Stimulated activated naive CD4-positive, alpha-beta T cell treated with Interleukin-2 at 50 U/mL for 16 hours (primary cell): ENCODE data around the gene POLR2J.
"Not testable (repeated sequence)": the region's sequence is repeated elsewhere in the genome, so short reads cannot be mapped to it uniquely, and the experiment has no call there.

Experiments used
- DNase-seq: peaks from one replicate; lab custom pipeline; 2025; lab: John Stamatoyannopoulos, UW

The POLR2J gene

GRCh38 chr7:102494473-102495149 lies 15.9 kb upstream of the POLR2J start:
- DNase-seq = not testable (repeated sequence)

- not testable (repeated sequence) for DNase-seq
Observed at GRCh38 chr7:102494026-102494425, 15.3 kb upstream of the POLR2J start.

GRCh38 chr7:102493220-102493935 lies 14.7 kb upstream of the POLR2J start:
- not testable (repeated sequence) for DNase-seq

DNA sequence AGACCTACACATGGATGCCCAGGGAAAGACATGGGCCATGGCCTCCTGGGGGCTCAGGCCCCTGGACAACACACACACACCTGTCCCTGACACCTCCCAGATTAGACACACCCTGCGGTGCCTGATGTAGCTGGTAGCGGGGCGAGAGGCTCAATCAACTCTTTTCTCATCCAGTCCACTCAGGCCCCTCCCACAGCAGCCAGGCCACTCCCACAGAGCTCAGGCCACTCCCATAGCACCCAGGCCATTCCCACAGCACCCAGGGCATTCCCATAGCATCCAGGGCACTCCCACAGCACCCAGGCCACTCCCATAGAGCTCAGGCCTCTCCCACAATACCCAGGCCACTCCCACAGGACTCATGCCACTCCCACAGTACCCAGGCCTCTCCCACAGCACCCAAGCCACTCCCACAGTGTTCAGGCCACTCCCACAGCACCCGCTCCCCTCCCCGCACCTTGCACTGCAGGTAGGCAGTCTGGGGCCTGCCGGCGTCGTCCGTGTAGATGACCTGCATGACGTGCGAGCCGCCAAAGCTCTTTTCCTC lies 11.9 kb upstream of the POLR2J start:
- not testable (repeated sequence) for DNase-seq

- not testable (repeated sequence) for DNase-seq
Observed at GRCh38 chr7:102484317-102484716, 5.6 kb upstream of the POLR2J start.

DNA sequence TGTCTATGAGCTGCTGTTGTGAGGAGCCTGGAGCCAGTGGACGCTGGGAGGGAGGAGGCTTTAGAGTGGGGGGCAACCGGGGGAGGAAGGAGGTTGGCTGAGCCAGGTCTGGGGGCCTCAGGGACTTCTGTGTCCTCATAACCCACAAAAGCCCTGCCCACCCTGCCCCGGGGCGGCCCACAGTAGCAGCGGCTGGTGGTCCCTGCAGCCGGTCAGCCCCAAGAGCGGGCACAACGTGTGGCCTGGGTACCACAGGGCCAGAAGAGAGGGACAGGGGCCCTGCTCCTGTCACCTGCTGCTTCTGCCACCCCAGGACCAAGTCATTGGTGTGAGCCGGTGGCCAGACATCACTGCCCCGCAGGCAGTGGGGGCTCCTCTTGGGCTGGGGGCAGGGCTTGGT lies 3.2 kb upstream of the POLR2J start:
- DNase-seq = not testable (repeated sequence)

DNA sequence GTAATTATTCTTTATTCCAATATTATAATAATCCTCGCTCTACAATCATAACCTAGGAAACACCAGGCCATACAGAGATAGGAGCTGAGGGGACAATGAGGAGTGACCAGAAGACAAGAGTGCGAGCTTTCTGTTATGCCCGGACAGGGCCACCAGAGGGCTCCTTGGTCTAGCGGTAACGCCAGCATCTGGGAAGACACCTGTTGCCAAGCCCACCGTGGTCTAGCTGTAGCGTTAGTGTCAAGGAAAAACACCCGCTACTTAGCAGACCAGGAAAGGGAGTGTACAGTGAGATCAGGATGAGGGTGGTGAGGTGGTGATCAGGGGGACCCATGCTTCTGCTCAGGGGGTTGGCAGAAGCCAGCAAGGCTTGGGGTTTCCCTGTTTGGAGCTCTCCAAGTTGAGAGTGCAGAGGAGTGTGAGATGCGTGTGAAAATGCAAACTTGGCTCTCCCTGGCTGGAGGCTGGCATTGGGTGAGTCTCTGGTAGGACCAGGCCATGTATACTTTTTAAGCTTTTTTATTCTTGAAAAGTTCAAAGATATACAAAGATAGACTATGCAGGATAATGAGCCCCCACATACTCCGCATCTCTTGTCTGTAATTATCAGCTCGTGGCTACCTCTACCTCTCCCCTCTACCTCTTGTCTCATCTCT lies 1.4 kb upstream of the POLR2J start:
- not testable (repeated sequence) for DNase-seq

- not testable (repeated sequence) for DNase-seq
Observed at GRCh38 chr7:102479209-102479584, 475 bp upstream of the POLR2J start.

DNA sequence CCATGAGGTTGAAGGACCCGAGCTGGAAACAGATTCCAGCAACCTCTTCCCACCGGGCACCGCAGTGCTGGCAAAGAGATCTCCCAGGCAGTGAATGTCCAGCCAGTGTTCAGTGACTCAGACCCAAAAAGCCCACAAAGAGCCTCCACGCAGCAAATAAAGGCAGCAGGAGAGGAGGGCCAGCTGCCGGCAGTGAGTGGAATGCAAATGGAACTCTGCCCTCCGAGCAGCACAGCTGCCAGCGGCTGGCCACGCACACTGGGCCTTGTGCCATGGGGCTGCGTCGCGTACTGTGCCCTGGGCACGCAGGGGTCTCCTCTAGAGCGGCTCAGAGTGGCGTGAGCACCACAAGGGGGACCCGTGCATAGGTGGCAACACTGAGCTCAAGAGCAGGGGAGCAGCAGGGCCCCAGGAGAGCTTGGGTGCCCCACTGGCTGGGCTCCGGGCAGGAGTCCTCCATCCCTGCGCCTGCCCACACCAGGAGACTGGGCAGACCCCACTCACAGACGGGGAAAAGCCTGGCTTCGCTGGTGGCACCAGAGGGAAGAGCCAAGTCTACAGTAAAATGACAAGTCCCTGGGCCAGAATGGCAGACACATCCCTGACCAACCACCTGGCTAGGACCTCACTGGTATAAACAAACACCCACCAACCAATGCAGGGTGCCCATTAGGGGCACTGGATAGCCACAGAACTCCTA lies 3.8 kb downstream of the POLR2J start:
- not testable (repeated sequence) for DNase-seq

- DNase-seq = not testable (repeated sequence)
Observed at GRCh38 chr7:102474116-102474515, 4.6 kb downstream of the POLR2J start.

DNA sequence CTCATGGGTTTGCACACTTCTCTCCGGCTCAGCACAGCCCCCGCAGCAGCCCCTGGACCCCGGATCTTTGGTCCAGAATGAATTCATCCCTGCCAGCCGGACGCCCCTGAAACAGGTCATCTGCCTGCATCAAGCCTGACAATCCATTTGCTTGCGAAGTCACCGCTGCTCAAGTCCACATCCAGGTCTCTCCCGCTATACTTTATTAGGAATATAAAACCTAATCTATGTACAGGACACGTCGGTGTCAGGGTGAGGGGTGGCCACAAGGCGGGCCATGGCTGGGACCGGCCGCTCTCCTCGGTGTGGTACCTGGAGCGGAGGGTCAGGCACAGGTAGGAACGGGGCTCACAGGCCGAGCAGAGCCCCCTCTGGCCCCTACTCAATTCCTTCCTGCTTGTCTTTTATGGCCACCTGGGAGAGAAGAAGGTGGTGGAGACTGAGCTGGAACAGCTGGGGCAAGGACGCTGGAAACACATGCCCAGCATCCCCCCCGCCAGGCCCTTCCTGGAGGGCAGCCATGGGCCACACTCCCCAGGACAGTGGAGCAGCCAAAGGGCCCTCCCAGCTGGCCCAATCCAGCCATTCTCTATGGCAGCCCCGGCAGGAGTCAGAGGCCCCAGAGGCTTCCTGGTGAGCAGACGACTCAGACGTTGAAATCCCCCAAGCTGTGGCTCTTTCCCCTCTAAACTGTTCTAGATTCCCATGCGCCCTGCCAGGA lies 5.3 kb downstream of the POLR2J start:
- no peak for DNase-seq

DNA sequence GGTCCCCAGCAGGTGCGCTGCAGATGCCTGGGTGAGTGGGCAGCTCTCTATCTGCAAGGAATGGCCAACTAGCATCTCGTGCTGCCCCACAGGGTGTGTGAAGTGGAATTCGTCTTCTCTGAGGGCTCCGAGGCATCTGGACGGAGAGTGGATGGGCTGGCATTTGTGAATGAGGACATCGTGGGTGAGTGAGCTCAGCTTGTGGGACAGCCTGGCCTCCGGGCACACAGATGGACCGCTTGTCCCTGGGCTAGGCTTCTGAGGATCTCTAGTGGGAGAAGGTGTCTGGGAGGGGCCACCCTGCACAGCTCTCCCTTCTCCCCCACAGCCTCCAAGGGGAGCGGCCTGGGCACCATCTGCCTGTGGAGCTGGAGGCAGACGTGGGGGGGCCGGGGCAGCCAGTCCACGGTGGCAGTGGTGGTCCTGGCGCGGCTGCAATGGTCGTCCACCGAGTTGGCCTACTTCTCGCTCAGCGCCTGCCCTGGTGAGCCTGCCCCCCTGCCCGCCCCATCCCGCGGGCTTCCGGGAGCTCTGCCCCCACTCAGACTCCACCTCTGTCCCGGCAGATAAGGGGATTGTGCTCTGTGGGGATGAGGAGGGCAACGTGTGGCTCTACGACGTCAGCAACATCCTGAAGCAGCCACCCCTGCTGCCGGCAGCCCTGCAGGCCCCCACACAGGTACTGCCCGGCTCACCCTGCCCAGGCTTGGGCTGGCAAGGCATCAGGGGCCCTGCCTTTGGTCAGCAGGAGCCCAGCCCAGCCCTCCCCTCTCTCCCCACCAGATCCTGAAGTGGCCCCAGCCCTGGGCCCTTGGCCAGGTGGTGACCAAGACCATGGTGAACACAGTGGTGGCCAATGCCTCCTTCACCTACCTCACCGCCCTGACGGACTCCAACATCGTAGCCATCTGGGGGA lies 6.3 kb downstream of the POLR2J start:
- no peak for DNase-seq

DNA sequence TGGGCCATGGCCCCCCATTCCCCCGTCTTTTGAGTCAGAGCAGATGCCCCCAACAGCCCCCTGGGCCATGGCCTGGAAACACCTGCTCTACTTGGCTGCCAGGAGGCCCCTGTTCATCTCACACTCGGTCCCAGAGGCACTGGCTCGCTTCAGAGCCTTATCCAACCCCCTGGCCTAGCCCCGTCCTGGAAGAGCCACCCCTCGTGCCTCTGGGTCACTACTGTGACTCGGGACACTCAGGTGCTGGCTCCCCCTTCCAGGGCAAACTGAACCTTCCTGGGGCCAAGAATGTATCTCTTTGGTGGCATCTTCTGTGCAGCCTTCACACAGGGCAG lies 7.0 kb downstream of the POLR2J start:
- DNase-seq = no peak

DNA sequence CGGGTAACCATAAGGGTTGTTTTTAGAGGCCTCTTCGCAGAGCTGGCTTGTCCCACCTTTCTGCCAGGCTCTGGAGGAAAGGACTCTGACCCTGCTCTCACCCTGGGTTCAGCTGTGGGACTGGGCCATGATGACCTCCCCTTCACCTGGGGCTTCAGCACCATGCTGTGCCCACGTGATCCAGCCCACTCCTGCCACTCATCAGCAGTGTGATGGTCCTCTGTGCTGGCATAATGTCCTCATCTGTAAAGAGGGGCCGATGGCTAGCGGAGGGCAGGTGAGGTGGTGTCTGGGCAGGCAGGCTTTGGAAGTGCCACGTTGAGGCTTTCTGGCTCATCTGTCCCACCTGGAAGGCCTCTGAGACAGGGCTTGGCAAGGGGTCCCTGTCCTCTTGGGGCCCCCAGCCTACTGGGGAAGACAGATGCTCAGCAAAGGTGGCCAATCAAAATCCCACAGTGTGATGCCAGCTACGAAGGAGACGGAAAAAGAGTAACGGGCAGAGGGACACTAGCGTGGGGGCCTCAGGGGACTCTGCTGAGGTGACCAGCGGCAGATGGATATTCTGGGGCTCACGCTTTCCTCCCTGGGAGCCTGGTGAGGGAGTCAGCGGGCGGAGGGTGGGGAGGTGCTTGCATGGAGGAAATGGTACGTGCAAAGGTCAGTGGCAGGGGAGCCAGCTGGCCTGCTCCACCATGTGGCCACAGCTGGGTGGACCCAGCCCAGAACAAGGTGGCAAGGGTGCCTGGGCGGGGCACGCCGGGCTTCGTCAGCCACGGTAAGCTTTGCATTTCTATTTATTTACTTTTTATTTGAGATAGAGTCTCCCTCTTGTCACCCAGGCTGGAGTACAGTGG lies 8.5 kb downstream of the POLR2J start:
- DNase-seq = no peak

- DNase-seq = no peak
Observed at GRCh38 chr7:102469351-102469971, 9.3 kb downstream of the POLR2J start.

DNA sequence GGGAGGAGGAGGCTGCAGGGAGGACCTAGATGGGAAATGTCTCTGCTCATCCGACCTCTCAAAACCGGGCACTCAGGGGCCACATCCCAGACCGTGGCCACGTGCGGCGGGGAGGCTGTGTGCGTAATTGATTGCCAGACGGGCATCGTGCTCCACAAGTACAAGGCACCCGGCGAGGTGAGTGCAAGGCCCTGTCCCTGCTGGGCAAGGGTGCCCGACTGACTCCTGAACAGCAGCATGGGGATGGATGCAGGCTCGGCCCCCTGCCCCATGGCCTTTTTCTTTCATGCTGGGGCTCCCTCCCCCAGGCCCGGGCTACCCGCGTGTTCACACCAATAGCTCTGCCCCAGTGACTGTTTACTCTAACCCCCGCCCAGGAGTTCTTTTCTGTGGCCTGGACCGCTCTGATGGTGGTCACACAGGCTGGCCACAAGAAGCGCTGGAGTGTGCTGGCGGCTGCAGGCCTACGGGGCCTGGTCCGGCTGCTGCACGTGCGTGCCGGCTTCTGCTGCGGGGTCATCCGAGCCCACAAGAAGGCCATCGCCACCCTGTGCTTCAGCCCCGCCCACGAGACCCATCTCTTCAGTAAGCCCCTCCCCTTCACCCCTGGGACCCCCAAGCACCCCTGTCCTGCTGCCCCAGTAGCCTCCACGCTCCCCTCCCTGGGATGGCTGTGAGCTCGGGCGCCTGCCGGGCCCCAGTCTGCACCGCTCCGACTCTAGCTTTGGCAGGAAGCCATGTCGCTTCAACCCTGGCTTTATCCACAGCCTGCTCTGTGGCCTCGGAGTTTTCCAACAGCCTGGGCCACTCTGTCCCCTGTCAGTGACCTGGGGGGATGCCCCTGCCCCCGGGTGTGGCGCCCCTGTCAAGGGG lies 10.0 kb downstream of the POLR2J start:
- DNase-seq = no peak

DNA sequence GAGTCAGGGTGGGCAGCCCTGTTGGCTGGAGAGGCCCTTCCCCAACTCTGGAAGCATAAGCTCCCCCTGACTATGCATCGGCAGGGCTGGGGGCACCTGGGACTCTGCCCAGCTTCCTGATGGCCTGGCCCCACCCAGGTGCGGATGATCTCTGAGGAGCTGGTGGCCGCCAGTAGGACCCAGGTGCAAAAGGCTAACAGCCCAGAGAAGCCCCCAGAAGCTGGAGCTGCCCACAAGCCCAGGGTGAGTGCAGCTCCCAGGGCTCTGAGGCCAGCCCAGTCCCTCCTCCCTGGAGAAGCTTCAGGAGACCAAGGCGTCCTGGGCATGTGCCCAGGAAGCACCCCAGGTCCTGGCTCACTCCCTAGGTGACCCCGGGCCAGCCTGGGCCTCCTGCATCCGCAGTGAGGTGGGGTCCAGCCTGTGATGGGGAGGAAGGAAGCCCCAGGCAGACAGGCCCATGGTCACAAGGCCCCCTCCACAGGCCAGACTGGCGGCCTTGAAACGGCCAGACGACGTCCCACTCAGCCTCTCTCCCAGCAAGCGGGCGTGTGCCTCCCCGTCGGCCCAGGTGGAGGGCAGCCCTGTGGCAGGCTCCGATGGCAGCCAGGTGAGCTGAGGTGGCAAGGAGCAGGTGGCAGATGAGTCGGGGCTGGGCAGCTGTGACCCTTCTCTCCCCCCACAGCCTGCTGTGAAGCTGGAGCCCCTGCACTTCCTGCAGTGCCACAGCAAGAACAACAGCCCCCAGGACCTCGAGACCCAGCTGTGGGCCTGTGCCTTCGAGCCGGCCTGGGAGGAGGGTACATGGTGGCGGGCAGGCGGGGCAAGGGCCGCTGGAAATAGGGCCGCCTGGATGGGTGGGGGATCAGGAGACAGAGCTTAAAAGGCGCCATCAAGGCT lies 10.9 kb downstream of the POLR2J start:
- DNase-seq = no peak
